ENCODE data around the gene FGB.
A peak's percentile ranks its signal among the peaks of the same experiment; 100 is the strongest.

FGB gene

DNA sequence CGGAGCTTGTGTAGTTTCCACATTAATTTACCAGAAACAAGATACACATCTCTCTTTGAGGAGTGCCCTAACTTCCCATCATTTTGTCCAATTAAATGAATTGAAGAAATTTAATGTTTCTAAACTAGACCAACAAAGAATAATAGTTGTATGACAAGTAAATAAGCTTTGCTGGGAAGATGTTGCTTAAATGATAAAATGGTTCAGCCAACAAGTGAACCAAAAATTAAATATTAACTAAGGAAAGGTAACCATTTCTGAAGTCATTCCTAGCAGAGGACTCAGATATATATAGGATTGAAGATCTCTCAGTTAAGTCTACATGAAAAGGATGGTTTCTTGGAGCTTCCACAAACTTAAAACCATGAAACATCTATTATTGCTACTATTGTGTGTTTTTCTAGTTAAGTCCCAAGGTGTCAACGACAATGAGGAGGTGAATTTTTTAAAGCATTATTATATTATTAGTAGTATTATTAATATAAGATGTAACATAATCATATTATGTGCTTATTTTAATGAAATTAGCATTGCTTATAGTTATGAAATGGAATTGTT lies at the start of gene FGB:
Gene FGB, plus strand, starts transcription at position 315 of the 558 bp plus-strand sequence. Its CDS starts 8 bp downstream, at position 323.
- no peak for DNase-seq (ENCODE audit: low spot score)

GRCh38 chr4:154516318-154517029 lies 46.3 kb upstream of the FGB start:
- DNase-seq (ENCODE audit: low spot score), result no peak

GRCh38 chr4:154517591-154517990 lies 45.2 kb upstream of the FGB start:
- no peak for DNase-seq (ENCODE audit: low spot score)

DNA sequence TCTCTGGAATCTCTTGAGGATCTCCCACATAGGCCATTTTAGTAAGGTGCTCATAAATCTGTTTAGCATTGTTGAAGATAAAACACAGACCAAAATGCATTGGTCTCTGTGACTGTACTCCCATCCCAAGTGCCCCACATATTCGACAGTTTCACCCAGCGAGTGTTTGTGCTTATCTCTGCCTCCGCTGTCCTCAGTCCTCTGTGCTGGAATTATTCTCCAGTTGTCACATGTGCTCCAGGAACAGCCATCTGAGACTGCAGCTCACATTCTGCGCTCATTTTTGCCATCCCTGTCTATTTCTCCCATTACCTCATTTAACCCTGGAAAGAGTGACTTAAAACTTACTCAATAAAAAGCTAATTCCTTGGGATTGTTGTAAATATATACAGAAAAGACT lies 43.6 kb upstream of the FGB start:
- DNase-seq (ENCODE audit: low spot score), result no peak

DNA sequence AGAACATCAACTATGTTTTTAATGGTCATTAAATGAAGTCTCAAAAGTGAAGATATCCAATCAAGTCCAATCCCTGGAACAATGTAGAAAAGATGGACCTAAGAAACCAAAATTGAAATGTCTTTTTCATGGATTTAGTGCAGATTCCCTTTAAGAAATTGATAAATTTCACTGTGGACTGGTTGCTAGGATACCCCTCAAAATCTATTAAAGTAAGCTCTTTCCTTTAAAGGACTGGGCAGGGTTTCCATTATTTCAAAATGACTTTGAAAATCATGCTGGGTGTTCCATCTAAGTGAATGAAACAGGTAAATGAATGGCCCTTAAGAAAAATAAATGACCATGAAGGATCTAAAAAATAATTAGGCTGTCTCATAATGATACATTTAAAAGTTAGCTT lies 41.2 kb upstream of the FGB start:
- DNase-seq (ENCODE audit: low spot score), result no peak

- no peak for DNase-seq (ENCODE audit: low spot score)
Observed at GRCh38 chr4:154526151-154526550, 36.7 kb upstream of the FGB start.

GRCh38 chr4:154527308-154527707 lies 35.5 kb upstream of the FGB start:
- DNase-seq (ENCODE audit: low spot score), result no peak

- no peak for DNase-seq (ENCODE audit: low spot score)
Observed at GRCh38 chr4:154528869-154529268, 33.9 kb upstream of the FGB start.

DNA sequence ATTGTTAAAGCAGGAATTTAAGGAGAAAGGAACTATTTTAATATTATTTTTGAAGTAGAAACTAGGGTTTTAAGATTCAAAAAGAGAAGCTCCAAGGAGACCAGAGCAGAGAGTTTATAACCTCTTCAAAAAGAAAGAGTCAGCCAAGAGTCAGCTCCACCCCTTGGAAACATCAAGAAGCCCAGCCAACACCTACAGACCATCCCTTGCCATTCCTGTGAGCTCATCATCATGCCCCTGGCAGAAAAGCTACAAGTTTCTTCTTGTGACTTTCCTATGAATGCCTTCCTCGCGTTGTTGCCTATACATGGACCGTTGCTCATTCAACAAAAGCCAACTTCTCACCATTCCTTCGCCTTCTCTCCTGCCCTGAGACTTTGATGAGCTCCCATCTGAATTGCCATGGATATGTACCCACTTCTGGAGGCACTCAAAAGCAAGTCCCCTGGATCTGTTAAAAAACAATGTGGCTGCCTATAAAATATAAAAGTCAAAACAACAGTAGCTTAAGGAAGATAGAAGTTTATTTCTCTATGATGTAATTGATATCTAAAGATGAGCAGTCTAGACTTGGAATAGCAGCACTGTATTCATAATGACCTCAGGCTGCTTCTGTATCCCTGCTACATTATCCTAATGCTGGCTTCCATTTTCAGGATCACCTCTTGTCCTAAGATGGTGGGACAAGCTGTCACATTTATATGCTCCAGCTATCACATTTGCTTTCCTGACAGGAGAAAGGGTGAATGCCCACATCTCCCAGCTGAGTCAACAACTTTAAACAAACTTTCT lies 32.9 kb upstream of the FGB start:
- DNase-seq (ENCODE audit: low spot score), result no peak

DNA sequence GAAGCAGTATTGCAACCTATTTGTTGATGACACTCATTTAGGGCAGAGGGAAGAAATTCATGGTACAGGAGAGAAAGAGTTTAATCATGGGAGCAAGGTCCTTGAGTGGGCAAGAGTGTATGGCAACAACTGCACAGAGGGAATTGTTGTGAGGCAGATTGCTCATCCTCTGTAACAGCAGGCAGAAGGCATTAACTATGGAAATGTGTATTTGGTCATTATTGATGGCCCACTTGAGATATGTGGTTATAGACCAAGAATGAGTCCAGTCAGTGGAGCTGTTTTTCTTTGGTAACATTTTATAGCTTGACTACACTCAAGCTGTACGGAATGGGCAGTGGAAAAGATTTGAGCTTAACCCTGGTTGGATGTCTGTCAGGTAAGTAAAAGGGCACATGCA lies 28.5 kb upstream of the FGB start:
- no peak for DNase-seq (ENCODE audit: low spot score)

- DNase-seq (ENCODE audit: low spot score), result no peak
Observed at GRCh38 chr4:154542271-154542879, 20.4 kb upstream of the FGB start.

GRCh38 chr4:154545689-154546088 lies 17.1 kb upstream of the FGB start:
- no peak for DNase-seq (ENCODE audit: low spot score)

GRCh38 chr4:154549894-154550790 lies 12.7 kb upstream of the FGB start, which contains the start of gene PLRG1:
TSS of gene PLRG1 (minus strand) at chr4:154550400. CDS start at chr4:154550308, 92 bp downstream.
- DNase-seq (ENCODE audit: low spot score), result peak; percentile 94

- DNase-seq (ENCODE audit: low spot score), result peak; percentile 76
Observed at GRCh38 chr4:154551872-154552686, 10.7 kb upstream of the FGB start.

GRCh38 chr4:154559141-154559493 lies 3.7 kb upstream of the FGB start:
- no peak for DNase-seq (ENCODE audit: low spot score)

DNA sequence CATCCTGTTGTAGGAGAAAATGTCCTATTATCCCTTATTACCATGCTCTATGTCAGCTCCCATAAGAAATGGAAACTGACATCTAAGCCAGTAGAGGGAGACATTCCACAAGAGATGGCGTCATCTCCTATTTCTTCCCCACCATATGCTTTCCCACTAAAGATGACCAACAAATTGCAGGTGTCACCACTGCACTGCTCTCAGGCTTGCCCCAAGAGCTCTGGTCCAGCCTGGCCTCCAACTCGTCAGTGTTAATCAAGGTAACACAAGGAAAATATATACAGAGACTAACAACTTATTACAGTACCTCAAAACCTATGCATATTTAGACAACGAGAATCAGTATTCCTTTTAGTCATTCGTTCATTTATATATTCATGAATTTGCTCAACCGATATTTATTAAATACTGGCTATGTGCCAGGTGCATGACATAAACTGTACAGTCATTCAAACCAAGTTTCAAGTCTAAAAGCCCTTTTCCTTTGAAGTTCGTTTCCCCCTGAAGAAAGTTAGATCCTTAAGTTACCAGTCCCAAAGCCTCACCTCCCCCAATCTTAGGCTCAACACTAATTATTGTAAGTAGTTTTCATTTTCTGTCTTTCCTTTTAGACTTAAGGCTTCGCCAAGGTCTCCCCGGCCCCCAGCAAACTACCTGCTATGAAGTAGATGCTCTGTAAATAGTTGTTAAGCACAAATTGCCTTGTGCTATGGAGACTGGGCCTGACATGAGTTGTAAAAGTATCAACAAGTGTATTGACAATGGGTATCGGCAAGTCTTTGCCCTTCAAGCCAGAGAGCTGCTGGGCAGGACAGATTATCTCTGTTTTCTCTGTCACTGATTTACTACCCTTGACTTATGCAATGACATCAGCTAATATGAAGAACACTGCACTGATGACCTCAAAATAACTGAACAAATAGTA lies 3.1 kb upstream of the FGB start:
- DNase-seq (ENCODE audit: low spot score), result peak; percentile 37

- DNase-seq (ENCODE audit: low spot score), result no peak
Observed at GRCh38 chr4:154560419-154560801, 2.4 kb upstream of the FGB start.

GRCh38 chr4:154560824-154561231 lies 2.0 kb upstream of the FGB start:
- DNase-seq (ENCODE audit: low spot score), result no peak

GRCh38 chr4:154564311-154564710 lies 1.5 kb downstream of the FGB start:
- DNase-seq (ENCODE audit: low spot score), result no peak

GRCh38 chr4:154565704-154566103 lies 2.9 kb downstream of the FGB start:
- no peak for DNase-seq (ENCODE audit: low spot score)

All from globus pallidus (tissue), 1 donor.